CD4-positive, alpha-beta T cell treated with Interferon gamma for 1 hour (primary cell): ENCODE data around the gene ACYP2.
"Not testable (repeated sequence)": the region's sequence is repeated elsewhere in the genome, so short reads cannot be mapped to it uniquely, and the experiment has no call there.

Experiments used
- DNase-seq: peaks from one replicate; pipeline ENCODE4 v3.0.0-alpha.2; 2020

The ACYP2 gene

GRCh38 chr2:54233832-54234649, 118.6 kb downstream of the ACYP2 start:
- DNase-seq: no peak

- no peak for DNase-seq
Observed at GRCh38 chr2:54237428-54237827, 122.0 kb downstream of the ACYP2 start.

GRCh38 chr2:54239427-54239826, 124.0 kb downstream of the ACYP2 start:
- no peak for DNase-seq

- DNase-seq: no peak
Observed at GRCh38 chr2:54240515-54241469, 125.4 kb downstream of the ACYP2 start.

- no peak for DNase-seq
Observed at GRCh38 chr2:54247115-54247514, 131.7 kb downstream of the ACYP2 start.

GRCh38 chr2:54249629-54250028, 134.2 kb downstream of the ACYP2 start:
- DNase-seq: no peak

- DNase-seq: no peak
Observed at GRCh38 chr2:54254180-54254579, 138.8 kb downstream of the ACYP2 start.

GRCh38 chr2:54255230-54256090, 140.0 kb downstream of the ACYP2 start:
- no peak for DNase-seq

GRCh38 chr2:54256091-54256694, 140.8 kb downstream of the ACYP2 start, which contains the start of gene TSPYL6:
TSPYL6 (minus strand) TSS chr2:54256229; CDS start chr2:54256151, 78 bp downstream.
- no peak for DNase-seq

GRCh38 chr2:54258166-54258565, 142.8 kb downstream of the ACYP2 start:
- DNase-seq: no peak

GRCh38 chr2:54259413-54260240, 144.2 kb downstream of the ACYP2 start:
- DNase-seq: no peak

- DNase-seq: no peak
Observed at GRCh38 chr2:54260241-54260595, 144.8 kb downstream of the ACYP2 start.

GRCh38 chr2:54261537-54261936, 146.1 kb downstream of the ACYP2 start:
- no peak for DNase-seq

- no peak for DNase-seq
Observed at GRCh38 chr2:54262015-54262765, 146.8 kb downstream of the ACYP2 start.

GRCh38 chr2:54265081-54265480, 149.7 kb downstream of the ACYP2 start:
- not testable (repeated sequence) for DNase-seq

GRCh38 chr2:54267577-54267976, 152.2 kb downstream of the ACYP2 start:
- DNase-seq: no peak

- no peak for DNase-seq
Observed at GRCh38 chr2:54271189-54271588, 155.8 kb downstream of the ACYP2 start.

- DNase-seq: peak; percentile 7
Observed at GRCh38 chr2:54271843-54272627, 156.6 kb downstream of the ACYP2 start.

GRCh38 chr2:54274781-54275242, 159.4 kb downstream of the ACYP2 start:
- DNase-seq: no peak

- DNase-seq: no peak
Observed at GRCh38 chr2:54275541-54275940, 160.1 kb downstream of the ACYP2 start.
